Uterus (tissue), 2 donors: ENCODE results near the gene RALB.

ENCODE experiments used
- POLR2A ChIP-seq, 2 donors: fragments of 450-650 bp; IDR thresholded peaks; one replicate each; pipeline ENCODE4 v1.6.1; 2016; ENCODE audit warnings: antibody characterized with exemption in 2 of 2, mild to moderate bottlenecking in 1 of 2, moderate library complexity in 1 of 2
- TF ChIP-seq, protein P1 (sequence below), 4 experiments: fragments of 200-600 bp in 2 of 4; fragments of 450-650 bp in 2 of 4; sonication (generic) in 2 of 4; IDR thresholded peaks; one replicate each; pipeline ENCODE4 v1.5.1; 2016 to 2019; ENCODE audit warnings: antibody characterized with exemption in 4 of 4, mild to moderate bottlenecking in 2 of 4, moderate library complexity in 1 of 4

DNA sequence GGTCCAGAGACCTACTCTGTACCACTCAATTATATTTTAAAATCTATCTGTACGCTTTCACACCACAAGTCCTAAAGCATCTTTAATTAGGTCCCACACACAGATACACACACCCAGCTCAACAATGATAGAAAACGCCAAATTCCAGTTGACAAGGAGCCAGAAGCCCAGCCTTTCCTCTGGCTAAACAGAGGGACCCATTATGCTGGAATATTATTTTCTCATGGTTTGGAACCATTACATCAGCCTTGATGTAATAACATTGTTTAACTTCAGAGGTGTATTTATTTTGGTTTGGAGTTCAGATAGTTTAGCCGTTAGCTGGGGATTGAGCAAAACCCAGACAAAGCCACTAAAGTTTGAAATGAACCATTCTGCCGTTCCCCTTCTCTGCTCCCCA is 79.3 kb downstream of the RALB start:
- no peak for TF ChIP-seq POLR2A (IDR thresholded peaks at IDR 0.05)
- TF ChIP-seq, protein P1, sequence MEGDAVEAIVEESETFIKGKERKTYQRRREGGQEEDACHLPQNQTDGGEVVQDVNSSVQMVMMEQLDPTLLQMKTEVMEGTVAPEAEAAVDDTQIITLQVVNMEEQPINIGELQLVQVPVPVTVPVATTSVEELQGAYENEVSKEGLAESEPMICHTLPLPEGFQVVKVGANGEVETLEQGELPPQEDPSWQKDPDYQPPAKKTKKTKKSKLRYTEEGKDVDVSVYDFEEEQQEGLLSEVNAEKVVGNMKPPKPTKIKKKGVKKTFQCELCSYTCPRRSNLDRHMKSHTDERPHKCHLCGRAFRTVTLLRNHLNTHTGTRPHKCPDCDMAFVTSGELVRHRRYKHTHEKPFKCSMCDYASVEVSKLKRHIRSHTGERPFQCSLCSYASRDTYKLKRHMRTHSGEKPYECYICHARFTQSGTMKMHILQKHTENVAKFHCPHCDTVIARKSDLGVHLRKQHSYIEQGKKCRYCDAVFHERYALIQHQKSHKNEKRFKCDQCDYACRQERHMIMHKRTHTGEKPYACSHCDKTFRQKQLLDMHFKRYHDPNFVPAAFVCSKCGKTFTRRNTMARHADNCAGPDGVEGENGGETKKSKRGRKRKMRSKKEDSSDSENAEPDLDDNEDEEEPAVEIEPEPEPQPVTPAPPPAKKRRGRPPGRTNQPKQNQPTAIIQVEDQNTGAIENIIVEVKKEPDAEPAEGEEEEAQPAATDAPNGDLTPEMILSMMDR (IDR thresholded peaks at IDR 0.05) = no peak
